UCSD-AML1 (cell line): Measurements from ENCODE around the gene LNX2.

Source experiments
- DNase-seq: peaks from one replicate; lab custom pipeline; 2025; ENCODE audit not compliant: unreplicated experiment; lab: John Stamatoyannopoulos, UW

Gene LNX2

DNA sequence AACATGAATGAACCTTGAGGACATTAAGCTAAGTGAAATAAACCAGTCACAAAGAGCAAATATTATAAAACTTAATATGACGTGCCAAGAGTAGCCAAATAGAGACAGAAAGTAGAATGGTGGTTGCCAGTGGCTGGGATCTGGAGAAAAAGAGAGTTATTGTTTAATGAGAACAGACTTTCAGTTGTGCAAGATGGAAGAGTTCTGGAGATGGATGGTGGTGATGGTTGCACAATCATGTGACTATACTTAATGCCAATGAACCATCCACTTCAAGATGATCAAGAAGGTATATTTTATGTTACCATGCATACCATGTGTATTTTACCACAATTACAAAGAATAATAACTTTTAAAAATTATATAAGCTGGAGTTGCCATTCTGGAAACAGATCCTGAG, 104.2 kb downstream of the LNX2 start:
- no peak for DNase-seq

DNA sequence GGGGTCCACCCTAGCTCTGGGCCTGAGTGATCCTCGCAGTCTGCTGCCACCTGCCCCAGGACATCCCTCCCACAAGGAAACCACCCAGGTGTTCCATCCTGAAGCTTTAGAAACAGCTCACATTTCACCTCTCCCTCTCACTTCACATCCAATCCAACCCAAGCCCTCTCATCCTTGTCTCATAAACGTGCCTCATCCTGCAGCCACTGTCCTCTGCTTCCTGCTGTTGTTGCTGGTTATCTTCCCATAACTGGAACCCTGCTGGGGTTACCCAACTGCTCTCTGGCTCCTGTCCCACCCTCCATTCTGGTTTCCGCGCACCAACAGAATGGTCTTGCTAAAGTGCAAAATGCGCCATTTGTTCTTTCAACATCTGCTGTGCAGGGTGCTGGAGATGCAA, 110.2 kb downstream of the LNX2 start:
- no peak for DNase-seq

DNA sequence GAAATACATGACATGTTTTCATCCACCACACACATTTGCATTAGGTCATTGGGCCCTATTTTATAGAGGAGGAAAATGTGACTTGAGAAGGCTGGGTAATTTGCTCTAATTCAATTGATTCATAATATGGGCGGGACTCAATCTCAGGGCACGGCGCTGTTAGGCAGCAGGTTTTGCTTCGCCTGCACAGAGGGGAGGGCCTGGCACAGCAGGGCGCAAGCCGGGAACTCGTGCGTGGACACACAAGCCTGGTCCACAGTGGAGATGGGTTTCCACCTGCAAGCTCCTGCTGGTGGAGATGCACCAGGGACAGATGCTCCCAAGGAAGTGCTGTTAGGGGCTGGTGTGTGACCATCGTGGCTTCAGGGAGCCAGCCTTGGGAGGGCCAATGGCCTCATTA, 111.5 kb downstream of the LNX2 start:
- no peak for DNase-seq

DNA sequence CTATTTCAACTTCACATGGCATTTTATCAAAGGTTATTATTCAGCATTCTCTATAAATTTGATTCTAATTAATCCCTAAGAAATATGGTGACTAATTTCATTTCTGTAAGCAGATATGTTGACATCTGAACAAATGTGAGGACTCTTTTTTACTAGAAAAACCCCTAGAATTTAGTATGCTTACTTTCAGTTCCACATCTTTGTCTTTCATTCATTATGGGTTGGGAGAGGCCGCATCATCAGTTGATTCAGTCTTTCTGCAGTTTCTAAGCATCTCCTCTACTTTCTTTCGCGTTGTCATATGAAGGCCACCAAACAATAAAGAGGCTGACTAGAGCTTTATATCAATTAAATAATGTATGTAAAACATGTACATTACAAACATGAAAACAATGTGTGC, 114.5 kb downstream of the LNX2 start:
- no peak for DNase-seq

DNA sequence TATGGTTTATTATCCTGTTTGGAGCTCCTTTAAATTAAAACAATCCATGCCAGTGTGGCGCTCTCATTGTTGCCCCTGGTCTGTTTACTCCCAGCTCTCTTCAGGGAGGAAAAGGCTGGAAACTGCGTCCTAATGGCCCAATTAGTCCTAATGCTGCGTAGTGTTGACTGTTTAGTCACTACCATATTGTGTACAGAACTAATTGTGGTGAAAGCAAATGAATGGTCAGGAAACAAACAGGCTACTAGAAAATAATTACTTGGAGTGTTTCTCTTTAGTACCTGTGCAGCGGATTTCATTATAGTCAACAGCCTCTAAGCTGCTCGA, 115.5 kb downstream of the LNX2 start:
- no peak for DNase-seq

DNA sequence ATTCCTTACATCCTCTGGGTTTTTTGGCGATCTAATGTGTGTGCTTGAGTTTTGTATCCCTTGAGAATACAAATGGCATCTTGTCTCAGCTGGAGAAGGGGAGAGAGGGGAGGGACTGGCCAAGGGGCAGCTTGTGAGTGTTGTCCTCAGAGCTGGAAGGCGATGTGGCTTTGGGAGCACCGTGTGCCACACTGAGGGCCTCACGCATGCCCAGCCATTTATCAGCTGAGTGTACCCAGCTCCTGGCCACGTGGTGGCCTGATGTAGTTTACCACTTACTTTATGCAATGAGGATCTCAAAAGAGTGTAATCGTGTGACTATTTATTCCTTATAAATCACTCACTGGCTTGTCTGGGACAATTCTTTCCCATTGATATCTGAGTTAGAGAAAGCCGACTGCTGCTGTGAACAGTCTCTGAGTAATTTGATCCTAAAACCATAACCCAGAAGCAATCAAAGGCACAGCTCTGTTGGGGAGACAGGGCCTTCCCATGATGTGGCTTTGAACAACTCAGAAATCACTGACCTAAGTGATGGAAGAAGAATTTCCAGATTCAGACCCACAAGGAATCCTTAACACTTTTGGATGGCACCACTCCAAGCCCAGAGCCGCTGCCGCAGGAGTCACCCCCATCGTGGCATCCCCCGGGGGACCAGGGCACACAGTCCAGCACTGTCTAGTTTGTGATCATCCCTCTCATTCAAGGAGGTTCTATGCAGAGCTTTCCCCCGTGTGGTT, 116.0 kb downstream of the LNX2 start:
- no peak for DNase-seq

DNA sequence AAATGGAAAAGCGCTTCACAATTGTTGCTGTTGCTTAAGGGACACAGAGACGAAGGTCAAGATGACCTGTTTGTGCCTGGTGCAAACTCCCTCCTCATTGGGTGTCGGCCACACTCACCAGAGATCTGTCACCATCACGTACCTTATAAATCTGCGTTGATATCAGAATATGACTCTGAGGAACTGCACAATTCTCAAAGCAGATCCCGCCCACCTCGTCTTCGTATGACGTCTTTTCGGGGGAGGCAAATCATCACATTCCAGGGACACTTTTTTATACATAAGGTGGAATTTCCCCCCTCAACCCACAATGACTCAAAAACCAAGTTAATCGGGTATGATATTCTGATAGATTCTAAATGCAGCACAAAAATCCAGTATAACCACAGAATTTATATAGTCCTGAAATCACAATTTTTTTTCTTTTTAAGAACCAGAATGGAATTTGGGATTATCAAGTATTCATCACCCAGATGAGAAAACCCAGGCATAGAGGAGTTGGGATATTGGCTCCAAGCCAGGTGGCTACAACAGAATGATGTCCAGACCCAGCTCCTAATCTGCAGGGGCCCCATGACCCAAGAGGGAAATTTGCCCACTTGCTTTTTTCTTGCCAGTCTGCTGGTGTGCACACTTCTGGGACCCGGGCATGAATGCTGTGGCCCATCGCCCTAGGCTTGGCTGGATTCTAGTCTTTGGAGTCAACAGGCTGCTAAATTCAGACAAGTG, 119.4 kb downstream of the LNX2 start:
- DNase-seq = no peak

DNA sequence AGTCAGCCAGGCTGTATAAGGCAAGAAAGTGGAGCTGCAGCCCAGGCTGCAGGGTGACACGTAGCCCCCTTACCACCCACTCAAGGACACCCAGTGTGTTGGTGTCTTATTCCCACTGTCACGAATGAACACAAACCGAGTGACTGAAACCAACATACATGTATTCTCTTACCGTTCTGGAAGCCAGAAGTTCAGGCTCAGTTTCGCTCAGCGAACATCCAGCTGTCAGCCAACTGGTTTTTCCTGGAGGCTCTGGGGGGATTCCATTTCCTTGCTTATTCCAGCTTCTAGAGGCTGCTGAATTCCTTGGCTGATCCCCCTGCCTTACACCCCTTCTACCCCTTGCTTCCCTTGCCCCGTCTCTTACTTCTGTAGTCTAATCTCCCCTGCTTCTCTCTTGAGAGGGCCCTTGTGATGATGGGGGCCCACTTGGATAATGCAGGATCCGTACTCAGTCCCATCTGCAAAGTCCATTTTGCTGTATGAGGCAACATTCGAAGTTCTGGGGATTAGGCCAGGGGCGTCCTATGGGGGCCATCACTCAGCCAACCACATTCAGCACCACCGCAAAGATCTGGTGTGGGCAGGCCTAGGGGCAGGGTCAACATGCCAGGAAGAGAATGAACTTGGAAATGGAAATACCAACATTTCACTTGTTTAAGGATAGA, 122.6 kb downstream of the LNX2 start:
- no peak for DNase-seq

DNA sequence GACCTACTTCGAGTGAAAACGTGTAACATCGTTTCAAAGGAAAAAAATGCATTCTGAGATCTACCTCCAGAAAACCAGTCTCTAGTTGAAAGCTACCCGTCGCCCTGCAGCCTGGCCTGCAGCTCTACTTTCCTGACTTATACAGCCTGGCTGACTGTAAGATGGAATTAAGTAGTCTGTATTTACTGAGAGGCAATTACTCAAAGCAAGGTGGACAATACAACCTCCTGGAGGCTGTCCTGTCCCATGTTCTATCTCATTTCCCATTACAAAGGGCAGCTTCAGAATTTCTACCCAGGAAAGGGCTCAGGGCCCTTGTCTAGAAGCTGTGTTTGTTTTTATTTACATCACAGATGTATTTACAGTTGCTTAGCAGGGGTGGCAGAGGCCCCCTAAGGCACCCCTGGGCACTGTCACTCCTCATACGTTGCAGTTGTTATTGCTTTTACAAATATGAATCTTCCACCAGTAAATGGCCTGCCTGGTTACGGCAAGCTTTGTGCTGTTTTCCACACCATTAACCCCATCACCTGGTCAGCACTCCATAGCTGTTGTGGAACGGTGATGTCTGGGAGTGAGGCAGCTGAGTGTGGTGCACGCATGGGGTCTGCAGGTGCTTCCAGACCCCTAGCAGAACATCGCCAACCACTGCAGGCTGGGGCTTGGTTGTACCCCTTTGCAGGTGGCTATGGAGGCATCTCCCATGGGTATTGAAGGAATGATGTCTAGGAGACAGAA, 123.6 kb downstream of the LNX2 start:
- DNase-seq = no peak

DNA sequence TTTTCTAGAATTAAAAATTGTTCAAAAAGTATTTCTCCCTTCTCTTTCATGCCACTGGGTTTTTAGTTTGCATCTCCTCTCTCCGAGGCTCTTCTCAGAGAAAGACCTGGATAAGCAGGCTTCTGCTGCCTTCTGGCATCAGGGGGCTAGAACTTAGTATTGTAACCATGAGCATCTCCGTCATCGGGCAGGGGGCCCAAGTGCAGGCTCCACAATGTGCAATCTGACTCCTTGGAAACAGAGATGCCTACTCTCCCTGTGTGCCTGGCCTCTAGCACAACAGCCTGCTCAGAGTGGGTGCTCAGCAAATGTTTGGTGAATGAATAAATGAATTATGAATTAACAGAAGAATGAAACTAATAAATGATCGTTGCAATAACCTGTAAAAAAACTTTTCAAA, 124.3 kb downstream of the LNX2 start:
- DNase-seq = no peak
